MM.1S (cell line): Measurements from ENCODE around the gene PEAK1.

Source experiments
- DNase-seq: peaks from one replicate; pipeline ENCODE4 v3.0.0-alpha.2; 2015
- H2AFZ ChIP-seq: fragments of 300-600 bp; sonication (generic); 2 replicates; pipeline ENCODE4 v1.6.0; 2016; ENCODE audit warnings: antibody characterized with exemption, low read length
- H3F3A ChIP-seq: fragments of 300-600 bp; sonication (generic); 2 replicates; pipeline ENCODE4 v1.6.1; 2016; ENCODE audit warnings: mild to moderate bottlenecking, antibody characterized with exemption, low read length, moderate library complexity, mixed read lengths; ENCODE audit not compliant: insufficient read depth
- H3K27ac ChIP-seq: fragments of 300-600 bp; sonication (generic); 2 replicates; pipeline ENCODE4 v1.5.1; 2016; ENCODE audit warnings: mild to moderate bottlenecking, low read length
- H3K27me3 ChIP-seq: fragments of 300-600 bp; sonication (generic); replicated peaks from 2 replicates; pipeline ENCODE4 v1.6.0; 2016; ENCODE audit warnings: low read length; ENCODE audit not compliant: insufficient read depth
- H3K36me3 ChIP-seq: fragments of 300-600 bp; sonication (generic); replicated peaks from 2 replicates; pipeline ENCODE4 v1.6.1; 2016; ENCODE audit warnings: mild to moderate bottlenecking, low read length, mixed read lengths; ENCODE audit not compliant: insufficient read depth
- H3K4me1 ChIP-seq: fragments of 300-600 bp; sonication (generic); 2 replicates; pipeline ENCODE4 v1.6.1; 2016; ENCODE audit warnings: low read length, mixed read lengths
- H3K4me2 ChIP-seq: fragments of 300-600 bp; sonication (generic); 2 replicates; pipeline ENCODE4 v1.6.0; 2016; ENCODE audit warnings: low read depth, low read length
- H3K4me3 ChIP-seq: fragments of 300-600 bp; sonication (generic); 2 replicates; pipeline ENCODE4 v1.5.1; 2016; ENCODE audit warnings: low read length, mixed read lengths
- H3K79me2 ChIP-seq: fragments of 300-600 bp; sonication (generic); 2 replicates; pipeline ENCODE4 v1.6.1; 2016; ENCODE audit warnings: mixed run types, low read length, mixed read lengths
- H3K9ac ChIP-seq: fragments of 300-600 bp; sonication (generic); 2 replicates; pipeline ENCODE4 v1.6.1; 2016; ENCODE audit warnings: low read length, mixed read lengths
- H3K9me2 ChIP-seq: fragments of 300-600 bp; sonication (generic); replicated peaks from 2 replicates; pipeline ENCODE4 v1.6.1; 2016; ENCODE audit warnings: mild to moderate bottlenecking, low read length, mixed read lengths; ENCODE audit not compliant: insufficient read depth
- H3K9me3 ChIP-seq: fragments of 300-600 bp; sonication (generic); replicated peaks from 2 replicates; pipeline ENCODE4 v1.6.1; 2016; ENCODE audit warnings: mild to moderate bottlenecking, low read length, mixed read lengths; ENCODE audit not compliant: insufficient read depth
- H4K20me1 ChIP-seq: fragments of 300-600 bp; sonication (generic); 2 replicates; pipeline ENCODE4 v1.6.1; 2016; ENCODE audit warnings: mild to moderate bottlenecking, low read length, moderate library complexity, mixed read lengths; ENCODE audit not compliant: insufficient read depth
- CTCF ChIP-seq: fragments of 300-600 bp; sonication (generic); IDR thresholded peaks from 2 replicates; pipeline ENCODE4 v1.5.1; 2016; ENCODE audit warnings: antibody characterized with exemption, low read length, mixed read lengths
- EZH2 ChIP-seq: fragments of 300-600 bp; sonication (generic); optimal IDR thresholded peaks from 2 replicates; pipeline ENCODE3; 2017; ENCODE audit warnings: low read depth, mild to moderate bottlenecking, antibody characterized with exemption, low read length, mixed read lengths
- EZH2phosphoT487 ChIP-seq: fragments of 300-600 bp; sonication (generic); IDR thresholded peaks from 2 replicates; pipeline ENCODE4 v1.6.1; 2018; ENCODE audit warnings: antibody characterized with exemption, low read length

The PEAK1 gene

GRCh38 chr15:77430652-77431051 is 10.7 kb upstream of the PEAK1 start:
- H3K9me2 ChIP-seq: no peaks in the 10 kb centered on the region
- no peaks in the 10 kb centered on the region for H3F3A ChIP-seq
- H3K4me1 ChIP-seq: no peaks in the 10 kb centered on the region
- H4K20me1 ChIP-seq: no peaks in the 10 kb centered on the region
- H3K27ac ChIP-seq: no peak overlapping the region
- no peak overlapping the region for H3K4me2 ChIP-seq
- no peaks in the 10 kb centered on the region for H3K9me3 ChIP-seq
- H3K36me3 ChIP-seq: no peaks in the 10 kb centered on the region
- H3K4me3 ChIP-seq: no peak overlapping the region
- DNase-seq: no peak
- peaks cover 45% of the 10 kb centered on the region for H3K79me2 ChIP-seq
- no peak overlapping the region for H3K9ac ChIP-seq
- TF ChIP-seq EZH2phosphoT487 (no peak), CTCF (no peak), EZH2 (no peak)
- H2AFZ ChIP-seq: no peak overlapping the region
- no peaks in the 10 kb centered on the region for H3K27me3 ChIP-seq

DNA sequence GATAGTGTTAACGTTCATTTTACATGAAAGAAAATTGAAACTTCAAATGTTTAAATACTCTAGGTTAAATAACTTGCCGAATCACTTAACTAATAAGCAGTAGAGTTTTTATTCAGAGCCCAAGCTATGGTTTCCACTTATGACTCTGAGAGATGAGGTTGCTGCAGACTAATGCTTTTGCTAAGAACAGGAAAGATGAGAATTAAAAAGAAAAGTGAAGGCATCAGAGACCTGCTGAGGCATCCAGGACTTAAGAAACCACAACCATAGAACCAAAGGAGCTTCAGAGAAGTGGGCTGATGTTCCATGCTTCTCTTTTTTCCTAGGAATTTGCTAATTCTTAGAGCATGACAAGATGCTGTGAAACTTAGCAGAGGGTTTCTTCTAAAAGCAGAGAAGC is 10.3 kb upstream of the PEAK1 start:
- Histone ChIP-seq H3K4me1 (no peaks in the 10 kb centered on the region), H3K4me2 (no peak overlapping the region), H3K9me3 (no peaks in the 10 kb centered on the region), H3F3A (no peaks in the 10 kb centered on the region), H3K9ac (no peak overlapping the region), H3K36me3 (no peaks in the 10 kb centered on the region), H3K79me2 (peaks cover 49% of the 10 kb centered on the region), H2AFZ (no peak overlapping the region), H3K27me3 (no peaks in the 10 kb centered on the region), H3K4me3 (no peak overlapping the region), H3K27ac (no peak overlapping the region), H4K20me1 (no peaks in the 10 kb centered on the region), H3K9me2 (no peaks in the 10 kb centered on the region)
- no peak for DNase-seq
- TF ChIP-seq EZH2: no peak

DNA sequence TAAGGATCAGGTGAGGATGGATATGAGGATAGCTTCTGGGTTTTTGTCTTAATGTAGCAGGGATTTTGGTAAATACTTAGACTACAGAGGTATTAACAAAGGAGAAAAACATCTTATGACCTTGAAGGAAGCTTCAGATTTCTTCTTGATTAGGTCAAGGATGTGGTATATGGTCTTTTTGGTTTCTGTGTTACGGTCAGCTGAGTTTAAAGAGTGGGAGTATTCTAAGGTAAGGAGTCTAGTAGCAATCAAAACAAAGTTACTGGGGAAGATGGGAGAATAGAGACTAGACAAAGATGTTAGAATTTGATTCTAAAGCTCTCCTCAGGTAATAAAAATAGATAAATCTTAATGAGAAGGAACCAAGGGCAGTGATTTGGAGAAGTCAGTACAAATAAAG is 7.0 kb upstream of the PEAK1 start:
- no peaks in the 10 kb centered on the region for H3K9me3 ChIP-seq
- H3K4me2 ChIP-seq: no peak overlapping the region
- no peak for DNase-seq
- no peak overlapping the region for H2AFZ ChIP-seq
- H3K36me3 ChIP-seq: no peaks in the 10 kb centered on the region
- 0 out of 2 replicates have a peak, but pooled peaks cover 3% of the 10 kb centered on the region for H3K4me1 ChIP-seq
- H4K20me1 ChIP-seq: no peaks in the 10 kb centered on the region
- H3K9me2 ChIP-seq: no peaks in the 10 kb centered on the region
- TF ChIP-seq EZH2 (no peak), CTCF (no peak), EZH2phosphoT487 (no peak)
- no peak overlapping the region for H3K27ac ChIP-seq
- H3K79me2 ChIP-seq: peaks cover 80% of the 10 kb centered on the region
- H3K9ac ChIP-seq: no peak overlapping the region
- H3F3A ChIP-seq: no peaks in the 10 kb centered on the region
- H3K4me3 ChIP-seq: no peak overlapping the region
- no peaks in the 10 kb centered on the region for H3K27me3 ChIP-seq

GRCh38 chr15:77426377-77426776 is 6.5 kb upstream of the PEAK1 start:
- no peaks in the 10 kb centered on the region for H3F3A ChIP-seq
- no peak for DNase-seq
- H3K9me3 ChIP-seq: no peaks in the 10 kb centered on the region
- no peaks in the 10 kb centered on the region for H4K20me1 ChIP-seq
- H3K9me2 ChIP-seq: no peaks in the 10 kb centered on the region
- H3K9ac ChIP-seq: no peak overlapping the region
- peaks cover 83% of the 10 kb centered on the region for H3K79me2 ChIP-seq
- no peaks in the 10 kb centered on the region for H3K36me3 ChIP-seq
- no peak overlapping the region for H3K4me3 ChIP-seq
- H3K4me1 ChIP-seq: 0 out of 2 replicates have a peak, but pooled peaks cover 5% of the 10 kb centered on the region
- no peak overlapping the region for H3K4me2 ChIP-seq
- TF ChIP-seq EZH2phosphoT487 (no peak), CTCF (no peak), EZH2 (no peak)
- H2AFZ ChIP-seq: no peak overlapping the region
- H3K27me3 ChIP-seq: no peaks in the 10 kb centered on the region
- H3K27ac ChIP-seq: no peak overlapping the region
